Panc1 (cell line): ENCODE results near the gene INPP4B.

Source experiments
- CTCF ChIP-seq: fragments of 450-650 bp; IDR thresholded peaks from 2 replicates; pipeline ENCODE4 v1.5.1; 2017; ENCODE audit warnings: mild to moderate bottlenecking
- POLR2AphosphoS5 ChIP-seq: IDR thresholded peaks from 2 replicates; pipeline ENCODE4 v1.6.1; 2012; ENCODE audit warnings: mild to moderate bottlenecking, low read depth, low read length, moderate library complexity
- SIN3A ChIP-seq: IDR thresholded peaks from 2 replicates; pipeline ENCODE4 v1.6.1; 2012; ENCODE audit warnings: low read depth, mild to moderate bottlenecking, low read length, moderate library complexity, borderline replicate concordance; ENCODE audit not compliant: insufficient read depth
- TCF7L2 ChIP-seq: IDR thresholded peaks from 2 replicates; pipeline ENCODE4 v1.6.1; 2011; ENCODE audit warnings: mild to moderate bottlenecking, low read depth, low read length, inconsistent platforms
- TF ChIP-seq, protein P1 (sequence below), 2 experiments: IDR thresholded peaks; 2 replicates each; pipeline ENCODE4 v1.6.1; 2011 to 2012; ENCODE audit warnings: low read depth in 2 of 2, control low read depth in 1 of 2, low read length in 1 of 2, mild to moderate bottlenecking in 1 of 2, moderate library complexity in 1 of 2; ENCODE audit not compliant: insufficient read depth in 1 of 2

DNA sequence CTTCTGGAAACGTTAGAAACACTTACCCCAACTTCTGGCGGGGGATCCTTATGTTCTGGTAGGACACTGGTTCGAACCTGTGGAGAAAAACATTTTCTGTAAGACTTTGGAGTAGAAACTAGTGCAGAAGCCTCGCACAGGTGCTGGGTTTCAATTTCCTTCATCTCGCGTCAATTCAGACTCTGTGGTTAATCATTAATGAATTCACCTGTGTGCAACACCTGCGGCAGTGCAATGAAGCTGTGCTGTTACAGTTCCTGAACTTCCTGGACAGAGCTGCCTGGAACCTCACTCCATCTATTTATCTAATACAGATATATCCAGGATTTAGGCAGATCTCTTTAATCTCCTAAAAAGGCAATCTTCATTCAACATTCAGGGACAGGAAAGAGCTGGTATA is 531.4 kb downstream of the INPP4B start:
- TF ChIP-seq CTCF: no peak
- TF ChIP-seq POLR2AphosphoS5: no peak
- TF ChIP-seq, protein P1, sequence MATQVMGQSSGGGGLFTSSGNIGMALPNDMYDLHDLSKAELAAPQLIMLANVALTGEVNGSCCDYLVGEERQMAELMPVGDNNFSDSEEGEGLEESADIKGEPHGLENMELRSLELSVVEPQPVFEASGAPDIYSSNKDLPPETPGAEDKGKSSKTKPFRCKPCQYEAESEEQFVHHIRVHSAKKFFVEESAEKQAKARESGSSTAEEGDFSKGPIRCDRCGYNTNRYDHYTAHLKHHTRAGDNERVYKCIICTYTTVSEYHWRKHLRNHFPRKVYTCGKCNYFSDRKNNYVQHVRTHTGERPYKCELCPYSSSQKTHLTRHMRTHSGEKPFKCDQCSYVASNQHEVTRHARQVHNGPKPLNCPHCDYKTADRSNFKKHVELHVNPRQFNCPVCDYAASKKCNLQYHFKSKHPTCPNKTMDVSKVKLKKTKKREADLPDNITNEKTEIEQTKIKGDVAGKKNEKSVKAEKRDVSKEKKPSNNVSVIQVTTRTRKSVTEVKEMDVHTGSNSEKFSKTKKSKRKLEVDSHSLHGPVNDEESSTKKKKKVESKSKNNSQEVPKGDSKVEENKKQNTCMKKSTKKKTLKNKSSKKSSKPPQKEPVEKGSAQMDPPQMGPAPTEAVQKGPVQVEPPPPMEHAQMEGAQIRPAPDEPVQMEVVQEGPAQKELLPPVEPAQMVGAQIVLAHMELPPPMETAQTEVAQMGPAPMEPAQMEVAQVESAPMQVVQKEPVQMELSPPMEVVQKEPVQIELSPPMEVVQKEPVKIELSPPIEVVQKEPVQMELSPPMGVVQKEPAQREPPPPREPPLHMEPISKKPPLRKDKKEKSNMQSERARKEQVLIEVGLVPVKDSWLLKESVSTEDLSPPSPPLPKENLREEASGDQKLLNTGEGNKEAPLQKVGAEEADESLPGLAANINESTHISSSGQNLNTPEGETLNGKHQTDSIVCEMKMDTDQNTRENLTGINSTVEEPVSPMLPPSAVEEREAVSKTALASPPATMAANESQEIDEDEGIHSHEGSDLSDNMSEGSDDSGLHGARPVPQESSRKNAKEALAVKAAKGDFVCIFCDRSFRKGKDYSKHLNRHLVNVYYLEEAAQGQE (IDR thresholded peaks at IDR 0.05; ENCODE audit: insufficient read depth in 1 of 2, low read depth in 2 of 2, low read length in 1 of 2): no peak
- no peak for TF ChIP-seq TCF7L2
- TF ChIP-seq SIN3A: no peak
